ENCODE data around the gene DOK6. TPM values are rescaled to one million over a fixed set of nuclear protein-coding genes. Genes with fewer than 3 reads are reported as not detected.

The DOK6 gene
- total and polyA plus RNA-seq, 2 of the 13 experiments (the other 11 are each of a cell fraction or from before 2014, with no cell fraction given): 17.0 to 17.2 TPM

DNA sequence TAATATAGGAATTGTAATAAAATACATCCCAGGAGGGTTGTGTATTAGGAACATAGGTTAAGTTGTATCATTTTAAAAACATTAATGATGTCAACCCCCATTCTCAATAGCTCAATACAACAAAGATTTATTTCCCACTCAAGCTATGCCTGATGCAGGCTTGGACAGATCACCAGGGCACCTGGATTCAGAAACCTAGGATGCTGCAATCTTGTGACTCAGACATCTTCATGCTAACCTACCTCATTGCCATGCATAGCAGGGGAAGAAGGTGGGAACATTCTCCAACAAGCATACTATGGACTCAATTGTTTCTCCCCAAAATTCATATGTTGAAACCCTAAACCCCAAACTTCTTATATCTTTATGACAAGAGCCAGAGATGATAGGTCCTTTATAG is 302.8 kb downstream of the DOK6 start:
- BruUV-seq (replicated peaks): no TSS peak
- POLR2A ChIA-PET: no interaction called here
- in situ Hi-C loops (cut with HindIII; ENCODE audit: extremely low pct_ligation_motif_present, low pct_unique_long_range_greater_than_20kb) (no loop called here), intact Hi-C loops (cut with micrococcal nuclease; ENCODE audit: unreplicated experiment) (no loop called here)
- Histone ChIP-seq H2AFZ (ENCODE audit: low read length) (no peak overlapping the region), H4K20me1 (ENCODE audit: insufficient read depth, low read length) (no peaks in the 10 kb centered on the region), H3K27me3 (ENCODE audit: control insufficient read depth in 1 of 2, insufficient read depth in 2 of 2, low read length in 2 of 2) (no peaks in the 10 kb centered on the region), H3K36me3 (replicated peaks in 1 of 2; ENCODE audit: control insufficient read depth in 1 of 2, insufficient read depth in 2 of 2, low read length in 2 of 2) (no peaks in the 10 kb centered on the region; a peak in 1 of 5 replicates), H3K9me3 (ENCODE audit: low read length) (no peaks in the 10 kb centered on the region), H3K79me2 (ENCODE audit: insufficient read depth, low read length) (no peaks in the 10 kb centered on the region), H3K27ac (ENCODE audit: extremely low read length, insufficient read depth, low read length) (no peak overlapping the region), H3K4me2 (ENCODE audit: low read depth, low read length) (no peak overlapping the region), H3K4me3 (replicated peaks in 1 of 3; ENCODE audit: insufficient read depth in 1 of 3, low read depth in 2 of 3, low read length in 3 of 3) (no peak overlapping the region), H3K9ac (ENCODE audit: insufficient read depth, low read depth, low read length) (no peak overlapping the region), H3K4me1 (ENCODE audit: insufficient read depth, low read length) (peaks cover 7% of the 10 kb centered on the region; the same call in 1 of the 2 replicates)
- DNase-seq (ENCODE audit: low spot score) (no peak), ATAC-seq (no peak), FAIRE-seq (no peak)
- CTCF ChIA-PET (ENCODE audit: low intra/inter-chr PET ratio, low total read pairs): no interaction called here
- TF ChIP-seq, protein P1, sequence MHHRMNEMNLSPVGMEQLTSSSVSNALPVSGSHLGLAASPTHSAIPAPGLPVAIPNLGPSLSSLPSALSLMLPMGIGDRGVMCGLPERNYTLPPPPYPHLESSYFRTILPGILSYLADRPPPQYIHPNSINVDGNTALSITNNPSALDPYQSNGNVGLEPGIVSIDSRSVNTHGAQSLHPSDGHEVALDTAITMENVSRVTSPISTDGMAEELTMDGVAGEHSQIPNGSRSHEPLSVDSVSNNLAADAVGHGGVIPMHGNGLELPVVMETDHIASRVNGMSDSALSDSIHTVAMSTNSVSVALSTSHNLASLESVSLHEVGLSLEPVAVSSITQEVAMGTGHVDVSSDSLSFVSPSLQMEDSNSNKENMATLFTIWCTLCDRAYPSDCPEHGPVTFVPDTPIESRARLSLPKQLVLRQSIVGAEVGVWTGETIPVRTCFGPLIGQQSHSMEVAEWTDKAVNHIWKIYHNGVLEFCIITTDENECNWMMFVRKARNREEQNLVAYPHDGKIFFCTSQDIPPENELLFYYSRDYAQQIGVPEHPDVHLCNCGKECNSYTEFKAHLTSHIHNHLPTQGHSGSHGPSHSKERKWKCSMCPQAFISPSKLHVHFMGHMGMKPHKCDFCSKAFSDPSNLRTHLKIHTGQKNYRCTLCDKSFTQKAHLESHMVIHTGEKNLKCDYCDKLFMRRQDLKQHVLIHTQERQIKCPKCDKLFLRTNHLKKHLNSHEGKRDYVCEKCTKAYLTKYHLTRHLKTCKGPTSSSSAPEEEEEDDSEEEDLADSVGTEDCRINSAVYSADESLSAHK (CRISPR knock-in tag; IDR thresholded peaks at IDR 0.05; ENCODE audit: borderline replicate concordance): no peak
- TF ChIP-seq FOXO1 (CRISPR knock-in tag; IDR thresholded peaks at IDR 0.05) (no peak), HNF4G (IDR thresholded peaks at IDR 0.05; ENCODE audit: borderline replicate concordance, low read depth, low read length) (no peak), HNF4G (CRISPR knock-in tag; IDR thresholded peaks at IDR 0.05; ENCODE audit: borderline replicate concordance, low read depth) (no peak), SCMH1 (CRISPR knock-in tag; IDR thresholded peaks at IDR 0.05; ENCODE audit: borderline replicate concordance) (no peak), ZNF850 (CRISPR knock-in tag; conservative IDR thresholded peaks at IDR 0.05) (no peak), EEA1 (CRISPR knock-in tag; IDR thresholded peaks at IDR 0.05; ENCODE audit: borderline replicate concordance) (no peak), IRF2 (CRISPR knock-in tag; IDR thresholded peaks at IDR 0.05) (no peak)
